Glomerular endothelial cell (primary cell): ENCODE measurements around the gene PLXDC1. TPM values are rescaled to one million over a fixed set of nuclear protein-coding genes. Genes with fewer than 3 reads are reported as not detected.

ENCODE experiments used
- DNase-seq: peaks from one replicate; pipeline ENCODE4 v3.0.0-alpha.2; 2011; ENCODE audit warnings: low read depth, low spot score; ENCODE audit errors: extremely low read depth
- total RNA-seq: library from RNA; depleted of rRNA; stranded (reverse); fragments of >200 nt; gene quantifications from 2 replicates; pipeline ENCODE4 v1.2.3, GENCODE V29; 2015

Gene PLXDC1
- 0.06 TPM in 1 of 2 replicates, not detected in the other for total RNA-seq

- no peak for DNase-seq
Observed at GRCh38 chr17:39151150-39151942, at the start of gene PLXDC1. Gene PLXDC1 (minus strand): TSS chr17:39151637. CDS start chr17:39151437, 200 bp downstream.

DNA sequence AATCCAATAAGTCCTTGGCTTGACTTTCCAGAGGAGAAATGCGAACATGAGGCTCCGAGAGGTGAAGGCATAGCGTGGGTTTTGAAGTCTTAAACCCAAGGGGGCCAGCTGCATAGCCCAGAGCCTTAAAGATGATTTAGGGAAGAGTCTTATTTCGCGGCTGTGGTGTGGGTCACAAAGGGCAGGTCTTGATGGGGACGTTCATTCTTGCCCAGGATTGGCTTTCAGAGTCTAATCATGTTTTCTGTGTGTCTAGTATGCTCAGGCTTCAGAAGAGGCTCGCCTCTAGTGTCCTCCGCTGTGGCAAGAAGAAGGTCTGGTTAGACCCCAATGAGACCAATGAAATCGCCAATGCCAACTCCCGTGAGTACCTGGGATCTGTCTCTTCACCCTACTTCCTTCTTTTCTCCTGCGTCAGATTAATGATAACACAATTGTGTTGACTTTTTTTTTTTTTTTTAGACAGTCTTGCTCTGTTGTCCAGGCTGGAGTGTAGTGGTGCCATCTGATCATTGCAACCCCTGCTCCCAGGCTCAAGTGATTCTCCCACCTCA is 49.6 kb upstream of the PLXDC1 start:
- DNase-seq, result no peak

GRCh38 chr17:39200070-39200879 is 48.8 kb upstream of the PLXDC1 start, which contains the start of gene RPL19:
Gene RPL19 (plus strand): TSS chr17:39200283. CDS start chr17:39200345, 62 bp downstream.
- peak; percentile 91 for DNase-seq

GRCh38 chr17:39199820-39200069 is 48.3 kb upstream of the PLXDC1 start:
- no peak for DNase-seq

DNA sequence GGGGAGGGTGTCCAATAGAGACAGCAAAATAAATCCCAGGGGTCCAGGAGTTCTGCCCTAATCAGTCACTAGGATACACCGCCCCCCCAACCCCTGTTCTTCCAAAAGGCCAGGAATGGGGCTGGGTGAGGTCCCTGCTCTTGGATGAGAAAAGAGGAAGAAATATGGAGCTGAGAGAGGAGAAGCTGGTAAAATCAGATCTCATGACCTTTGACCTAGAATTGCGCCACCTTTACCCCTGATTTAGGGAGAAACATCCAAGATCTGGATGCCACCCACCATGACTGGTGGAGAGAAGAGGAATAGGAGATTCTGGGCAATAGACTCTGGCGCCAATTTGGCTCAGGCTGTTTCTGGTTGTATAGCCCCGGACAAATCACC is 46.7 kb upstream of the PLXDC1 start:
- DNase-seq, result no peak

DNA sequence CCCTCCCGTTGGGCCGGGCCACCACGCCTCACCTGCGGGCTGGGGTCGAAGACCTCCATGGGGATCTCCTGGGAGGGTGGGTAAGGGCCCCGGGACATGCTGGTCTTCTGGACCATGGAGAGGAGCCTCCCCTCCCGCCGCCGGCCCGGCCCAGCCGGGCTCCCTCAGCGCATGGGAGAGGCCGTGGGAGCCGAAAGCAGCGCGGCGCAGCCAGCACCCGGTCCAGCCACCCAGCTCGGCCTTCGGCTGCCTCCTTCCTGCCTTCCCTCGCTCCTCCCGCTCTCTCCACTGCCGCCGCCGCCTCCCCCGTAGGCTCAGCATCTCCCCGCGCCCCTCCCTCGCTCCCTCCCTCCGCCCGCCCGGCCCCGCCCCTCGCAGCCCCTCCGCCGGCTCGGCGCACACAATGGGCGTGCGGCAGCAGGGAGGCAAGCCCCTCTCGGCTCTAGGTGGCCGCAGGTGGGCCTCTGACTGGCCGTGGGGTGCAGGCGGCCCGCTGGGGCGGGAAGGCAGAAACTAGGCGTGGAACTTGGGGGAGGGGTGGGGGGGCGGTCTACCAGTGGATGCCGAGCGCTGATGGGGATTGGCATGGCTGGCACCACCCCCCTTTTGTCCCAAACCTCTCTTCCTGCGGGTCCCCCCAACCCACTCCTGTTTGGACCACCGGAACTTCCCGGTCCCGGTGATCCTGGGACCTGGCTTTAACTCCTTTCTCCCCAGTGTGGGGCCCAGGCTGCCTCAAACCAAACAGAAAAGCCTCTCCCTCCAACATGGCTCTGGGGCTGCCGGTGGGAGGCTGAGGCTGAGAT is 46.1 kb upstream of the PLXDC1 start, which contains the start of gene CACNB1:
TSS of gene CACNB1 (minus strand) at position 290 of the 806 bp plus-strand sequence. CDS start at position 116, 174 bp downstream.
- DNase-seq, result no peak

- no peak for DNase-seq
Observed at GRCh38 chr17:39196808-39197291, 45.4 kb upstream of the PLXDC1 start.

GRCh38 chr17:39196241-39196807 is 44.9 kb upstream of the PLXDC1 start:
- DNase-seq, result no peak

GRCh38 chr17:39195568-39196160 is 44.2 kb upstream of the PLXDC1 start:
- no peak for DNase-seq

GRCh38 chr17:39194985-39195524 is 43.6 kb upstream of the PLXDC1 start:
- DNase-seq, result no peak

- no peak for DNase-seq
Observed at GRCh38 chr17:39194089-39194984, 42.9 kb upstream of the PLXDC1 start.

- no peak for DNase-seq
Observed at GRCh38 chr17:39193346-39193745, 41.9 kb upstream of the PLXDC1 start.

DNA sequence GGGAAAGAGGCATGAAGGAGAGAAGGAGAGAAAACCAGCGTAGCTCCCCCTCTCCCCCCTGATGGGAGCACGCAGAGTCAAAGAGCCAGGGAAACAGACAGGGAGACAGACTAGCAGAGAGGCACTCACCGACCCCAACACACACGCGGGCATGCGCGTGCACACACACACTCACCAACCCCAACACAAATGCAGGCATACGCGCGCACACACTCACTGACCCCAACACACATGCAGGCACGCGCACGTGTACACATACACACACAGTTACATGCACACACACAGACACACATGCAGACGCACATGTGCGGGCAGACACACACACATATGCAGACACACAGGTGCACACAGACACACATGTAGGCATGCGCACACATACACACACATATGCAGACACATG is 41.5 kb upstream of the PLXDC1 start:
- DNase-seq, result no peak

GRCh38 chr17:39191750-39192510 is 40.5 kb upstream of the PLXDC1 start:
- DNase-seq, result no peak

DNA sequence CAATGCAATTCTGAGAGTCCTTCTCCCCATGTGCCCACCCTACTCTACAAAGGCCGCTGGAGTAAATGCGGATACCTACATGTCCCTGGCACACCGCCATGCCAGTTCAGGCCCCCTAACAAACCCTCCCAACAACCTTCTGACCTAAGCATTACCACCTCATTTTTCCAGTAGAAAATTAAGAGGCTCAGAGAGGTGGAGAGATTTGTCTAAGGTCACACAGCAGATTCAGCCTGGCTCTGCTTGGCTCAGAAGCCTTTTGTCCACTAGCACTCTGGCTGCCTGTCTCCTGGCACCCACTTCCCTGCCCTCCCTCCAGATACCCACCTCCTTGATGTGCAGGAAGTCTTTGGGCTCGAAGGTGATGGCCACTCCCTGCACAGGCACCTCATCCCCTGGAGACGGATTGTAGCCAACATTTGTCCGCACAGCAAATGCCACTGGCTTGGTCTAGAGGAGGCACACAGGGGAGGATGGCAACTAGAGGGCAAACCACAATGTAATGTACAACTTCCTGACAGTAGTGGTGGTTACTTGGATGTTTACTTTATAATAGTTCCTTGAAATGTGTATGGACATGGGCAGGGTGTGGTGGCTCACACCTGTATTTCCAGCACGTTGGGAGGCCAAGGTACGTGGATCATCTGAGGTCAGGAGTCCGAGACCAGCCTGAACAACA is 35.9 kb upstream of the PLXDC1 start:
- no peak for DNase-seq

DNA sequence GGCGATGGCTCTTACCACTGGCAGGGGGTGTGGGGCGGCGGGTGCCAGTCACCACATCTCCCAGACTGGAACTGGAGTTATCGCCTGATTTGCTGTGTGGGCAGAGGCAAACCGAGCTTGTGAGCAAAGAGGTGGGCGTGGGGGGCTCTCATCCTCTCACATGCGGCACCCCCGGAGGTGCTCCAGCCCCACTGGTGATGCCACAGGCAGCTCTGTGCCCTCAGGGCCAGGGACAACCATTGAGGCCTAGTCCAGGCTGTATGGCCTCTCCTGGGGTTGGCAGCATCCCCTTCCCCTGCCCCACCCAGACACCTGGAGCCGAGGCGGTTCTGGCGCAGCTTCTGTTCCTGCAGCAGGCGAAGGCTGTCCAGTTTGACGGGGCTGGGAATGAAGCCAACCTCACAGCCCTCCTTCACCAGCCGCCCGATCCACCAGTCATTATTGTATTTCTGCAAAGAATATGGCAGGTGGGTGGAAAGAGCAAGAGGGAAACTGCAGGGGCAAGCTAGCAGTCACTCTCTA is 35.1 kb upstream of the PLXDC1 start:
- no peak for DNase-seq

- DNase-seq, result no peak
Observed at GRCh38 chr17:39183720-39184119, 32.3 kb upstream of the PLXDC1 start.
